Kidney epithelial cell (primary cell): ENCODE results near the gene B3GLCT. TPM values are rescaled to one million over a fixed set of nuclear protein-coding genes. Genes with fewer than 3 reads are reported as not detected.
"Not testable (repeated sequence)": the region's sequence is repeated elsewhere in the genome, so short reads cannot be mapped to it uniquely, and the experiment has no call there.

Experiments used
- DNase-seq: peaks from one replicate; pipeline ENCODE4 v3.0.0-alpha.2; 2010; ENCODE audit warnings: low read depth
- H3K27me3 ChIP-seq: 2 replicates; pipeline ENCODE4 v1.6.0; 2011; ENCODE audit warnings: low read length; ENCODE audit not compliant: control insufficient read depth, insufficient read depth
- H3K36me3 ChIP-seq: 2 replicates; pipeline ENCODE4 v1.5.1; 2011; ENCODE audit warnings: low read length; ENCODE audit not compliant: control insufficient read depth, insufficient read depth
- H3K4me3 ChIP-seq: 2 replicates; pipeline ENCODE4 v1.5.1; 2011; ENCODE audit warnings: low read depth, mild to moderate bottlenecking, control low read depth, low read length
- total RNA-seq: library from RNA; depleted of rRNA; stranded (reverse); fragments of >200 nt; gene quantifications from 2 replicates; pipeline ENCODE4 v1.2.3, GENCODE V29; 2015
- TF ChIP-seq, protein P1 (sequence below): IDR thresholded peaks from 2 replicates; pipeline ENCODE4 v1.5.1; 2011; ENCODE audit warnings: mild to moderate bottlenecking, moderate library complexity, low read length, control low read depth, inconsistent platforms; ENCODE audit not compliant: insufficient read depth, poor library complexity, severe bottlenecking

The B3GLCT gene
- total RNA-seq, 1 donor from 2014 or later: 18.1 TPM

DNA sequence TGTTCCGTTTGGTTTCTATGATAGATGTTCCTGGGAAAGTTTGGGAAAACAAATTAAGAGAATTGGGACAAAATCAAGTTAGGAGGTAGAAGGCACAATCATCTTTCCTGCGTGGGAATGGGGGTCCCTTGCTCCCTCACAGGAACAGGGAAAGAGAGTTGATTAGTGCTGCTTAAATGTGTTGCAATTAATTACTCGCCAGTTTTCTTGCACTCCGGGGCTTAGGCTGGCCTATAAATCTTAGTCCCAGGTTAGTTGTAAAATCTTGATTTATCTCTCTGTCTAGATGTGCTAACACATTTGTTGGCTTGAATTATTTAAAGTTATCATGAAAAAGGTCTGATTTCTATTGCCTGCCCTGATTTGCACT, 10.1 kb downstream of the B3GLCT start:
- no peaks in the 10 kb centered on the region for H3K36me3 ChIP-seq
- TF ChIP-seq, protein P1, sequence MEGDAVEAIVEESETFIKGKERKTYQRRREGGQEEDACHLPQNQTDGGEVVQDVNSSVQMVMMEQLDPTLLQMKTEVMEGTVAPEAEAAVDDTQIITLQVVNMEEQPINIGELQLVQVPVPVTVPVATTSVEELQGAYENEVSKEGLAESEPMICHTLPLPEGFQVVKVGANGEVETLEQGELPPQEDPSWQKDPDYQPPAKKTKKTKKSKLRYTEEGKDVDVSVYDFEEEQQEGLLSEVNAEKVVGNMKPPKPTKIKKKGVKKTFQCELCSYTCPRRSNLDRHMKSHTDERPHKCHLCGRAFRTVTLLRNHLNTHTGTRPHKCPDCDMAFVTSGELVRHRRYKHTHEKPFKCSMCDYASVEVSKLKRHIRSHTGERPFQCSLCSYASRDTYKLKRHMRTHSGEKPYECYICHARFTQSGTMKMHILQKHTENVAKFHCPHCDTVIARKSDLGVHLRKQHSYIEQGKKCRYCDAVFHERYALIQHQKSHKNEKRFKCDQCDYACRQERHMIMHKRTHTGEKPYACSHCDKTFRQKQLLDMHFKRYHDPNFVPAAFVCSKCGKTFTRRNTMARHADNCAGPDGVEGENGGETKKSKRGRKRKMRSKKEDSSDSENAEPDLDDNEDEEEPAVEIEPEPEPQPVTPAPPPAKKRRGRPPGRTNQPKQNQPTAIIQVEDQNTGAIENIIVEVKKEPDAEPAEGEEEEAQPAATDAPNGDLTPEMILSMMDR: no peak
- no peak for DNase-seq
- H3K4me3 ChIP-seq: no peak overlapping the region
- no peaks in the 10 kb centered on the region for H3K27me3 ChIP-seq

- no peak overlapping the region for H3K4me3 ChIP-seq
- TF ChIP-seq, protein P1: no peak
- no peak for DNase-seq
- no peaks in the 10 kb centered on the region for H3K36me3 ChIP-seq
- no peaks in the 10 kb centered on the region for H3K27me3 ChIP-seq
Observed at GRCh38 chr13:31213651-31214289, 14.0 kb downstream of the B3GLCT start.

DNA sequence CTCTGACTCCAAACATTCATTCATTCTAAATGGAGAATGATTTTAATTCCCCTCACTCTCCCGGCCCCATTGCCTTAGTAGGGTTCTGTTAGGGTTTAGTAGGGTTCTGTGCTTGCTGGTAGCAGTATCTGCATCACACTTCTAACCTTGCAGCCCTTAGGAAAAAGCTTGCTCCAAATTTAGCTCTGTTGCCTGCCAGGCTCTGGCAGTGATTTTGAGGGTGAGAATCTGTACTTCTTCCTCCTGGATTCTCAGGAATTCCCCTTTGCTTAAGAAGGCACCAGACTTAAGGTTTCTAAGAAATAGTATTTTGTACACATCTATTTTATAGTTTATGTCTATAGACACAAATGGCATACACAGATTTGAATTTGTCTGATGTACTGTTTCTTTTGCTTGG, 14.7 kb downstream of the B3GLCT start:
- no peak overlapping the region for H3K4me3 ChIP-seq
- TF ChIP-seq, protein P1: no peak
- no peak for DNase-seq
- H3K36me3 ChIP-seq: no peaks in the 10 kb centered on the region
- H3K27me3 ChIP-seq: no peaks in the 10 kb centered on the region

- H3K4me3 ChIP-seq, H3K27me3 ChIP-seq, DNase-seq, H3K36me3 ChIP-seq: not testable (repeated sequence)
Observed at GRCh38 chr13:31216916-31217315, 17.1 kb downstream of the B3GLCT start.

DNA sequence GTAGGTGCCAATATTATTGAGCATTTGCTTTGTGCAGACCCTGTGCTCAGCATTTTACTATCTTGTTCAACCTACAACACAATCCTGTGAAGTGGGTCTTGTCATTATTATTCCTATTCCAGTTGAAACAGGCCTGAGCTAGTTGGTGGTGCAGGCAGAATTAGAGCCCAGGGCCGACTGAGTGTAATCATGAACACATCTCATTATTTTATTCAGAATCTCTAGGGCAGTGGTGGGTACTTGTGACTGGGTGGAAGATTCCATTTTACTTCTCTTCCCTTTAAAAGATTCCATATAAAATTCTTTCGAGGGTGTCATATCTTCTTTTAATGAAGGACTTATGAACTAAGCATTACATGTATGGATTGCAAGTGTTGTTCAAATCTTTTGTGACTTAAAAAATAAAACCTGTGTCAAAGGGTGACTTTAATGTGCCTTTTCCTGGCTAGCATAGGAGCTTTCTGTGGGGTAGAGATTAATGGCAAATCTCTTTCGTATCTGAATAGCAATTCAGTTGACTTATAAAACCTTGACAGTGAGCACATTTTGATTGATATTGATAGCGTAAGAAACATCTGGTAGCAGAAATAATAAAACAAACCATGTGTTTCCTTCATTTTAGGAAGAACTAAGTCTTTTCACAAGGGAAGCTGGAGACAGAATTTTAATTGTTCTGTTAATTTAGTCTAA, 20.3 kb downstream of the B3GLCT start:
- DNase-seq: no peak
- TF ChIP-seq, protein P1: no peak
- Histone ChIP-seq H3K4me3 (no peak overlapping the region), H3K36me3 (no peaks in the 10 kb centered on the region), H3K27me3 (no peaks in the 10 kb centered on the region)

GRCh38 chr13:31221057-31221456, 21.3 kb downstream of the B3GLCT start:
- TF ChIP-seq, protein P1: no peak
- H3K36me3 ChIP-seq: no peaks in the 10 kb centered on the region
- no peaks in the 10 kb centered on the region for H3K27me3 ChIP-seq
- no peak overlapping the region for H3K4me3 ChIP-seq
- DNase-seq: no peak
